Central memory CD4-positive, alpha-beta T cell (primary cell): ENCODE results near the gene ZNF274.
"Not testable (repeated sequence)": the region's sequence is repeated elsewhere in the genome, so short reads cannot be mapped to it uniquely, and the experiment has no call there.

Experiments
- DNase-seq: peaks from one replicate; pipeline ENCODE4 v3.0.0; 2022
- total RNA-seq, 3 experiments: gene quantifications; one replicate each; lab custom pipeline; 2026; lab: John Stamatoyannopoulos, UW

ZNF274 gene
- 45.1 to 107 (median 98.0) reads per million in 3 experiments for total RNA-seq

- DNase-seq = peak; percentile 91
These were observed at the start of gene ZNF274 for GRCh38 chr19:58182989-58183816. ZNF274 (plus strand) TSS chr19:58183061; CDS start chr19:58183966, 905 bp downstream.

- DNase-seq = no peak
These were observed 48.6 kb upstream of the ZNF274 start for GRCh38 chr19:58134244-58134643.

GRCh38 chr19:58145849-58146248 is 37.0 kb upstream of the ZNF274 start:
- no peak for DNase-seq

- DNase-seq = not testable (repeated sequence)
These were observed 35.4 kb upstream of the ZNF274 start for GRCh38 chr19:58147475-58147874.

- peak; percentile 86 for DNase-seq
These were observed 32.4 kb upstream of the ZNF274 start, which contains the start of gene ZNF329 for GRCh38 chr19:58150328-58150921. ZNF329 (minus strand) TSS chr19:58150789; CDS start chr19:58129503, 21,286 bp downstream.

- DNase-seq = no peak
These were observed 29.5 kb upstream of the ZNF274 start for GRCh38 chr19:58153386-58153785.

GRCh38 chr19:58154287-58154678 is 28.6 kb upstream of the ZNF274 start:
- DNase-seq = no peak

- peak; percentile 95 for DNase-seq
These were observed 27.9 kb upstream of the ZNF274 start for GRCh38 chr19:58154679-58155648.

- DNase-seq = no peak
These were observed 25.7 kb upstream of the ZNF274 start for GRCh38 chr19:58157045-58157728.

GRCh38 chr19:58166268-58166667 is 16.6 kb upstream of the ZNF274 start:
- no peak for DNase-seq

GRCh38 chr19:58166708-58167280 is 16.1 kb upstream of the ZNF274 start:
- DNase-seq = no peak

- DNase-seq = no peak
These were observed 12.0 kb upstream of the ZNF274 start for GRCh38 chr19:58170860-58171259.

GRCh38 chr19:58181902-58182576 is 822 bp upstream of the ZNF274 start:
- peak; percentile 44 for DNase-seq

GRCh38 chr19:58182577-58182988 is 278 bp upstream of the ZNF274 start:
- no peak for DNase-seq

- DNase-seq = no peak
These were observed 955 bp downstream of the ZNF274 start for GRCh38 chr19:58183817-58184215.

GRCh38 chr19:58196901-58197616 is 14.2 kb downstream of the ZNF274 start:
- DNase-seq = no peak

GRCh38 chr19:58203814-58204475 is 21.1 kb downstream of the ZNF274 start:
- DNase-seq = no peak

- DNase-seq = no peak
These were observed 21.7 kb downstream of the ZNF274 start for GRCh38 chr19:58204566-58204965.

- DNase-seq = no peak
These were observed 26.7 kb downstream of the ZNF274 start for GRCh38 chr19:58209577-58209976.
